Measurements from ENCODE around the gene NEURL1B.
"Not testable (repeated sequence)": the region's sequence is repeated elsewhere in the genome, so short reads cannot be mapped to it uniquely, and the experiment has no call there.

The NEURL1B gene

GRCh38 chr5:172636279-172637050 is 4.6 kb upstream of the NEURL1B start:
- no peak for DNase-seq

- no peak for DNase-seq
Observed at GRCh38 chr5:172637110-172637580, 3.9 kb upstream of the NEURL1B start.

- DNase-seq: no peak
Observed at GRCh38 chr5:172637740-172638139, 3.3 kb upstream of the NEURL1B start.

GRCh38 chr5:172638209-172638768 is 2.8 kb upstream of the NEURL1B start:
- DNase-seq: no peak

- no peak for DNase-seq
Observed at GRCh38 chr5:172640139-172640538, 924 bp upstream of the NEURL1B start.

GRCh38 chr5:172641359-172642050 is 442 bp downstream of the NEURL1B start:
- no peak for DNase-seq

- no peak for DNase-seq
Observed at GRCh38 chr5:172642051-172642409, 967 bp downstream of the NEURL1B start.

- no peak for DNase-seq
Observed at GRCh38 chr5:172642486-172642885, 1.4 kb downstream of the NEURL1B start.

GRCh38 chr5:172642926-172643871 is 2.1 kb downstream of the NEURL1B start:
- DNase-seq: no peak

- DNase-seq: no peak
Observed at GRCh38 chr5:172644266-172644665, 3.2 kb downstream of the NEURL1B start.

- no peak for DNase-seq
Observed at GRCh38 chr5:172644711-172645110, 3.6 kb downstream of the NEURL1B start.

GRCh38 chr5:172645271-172646055 is 4.4 kb downstream of the NEURL1B start:
- DNase-seq: no peak

- DNase-seq: no peak
Observed at GRCh38 chr5:172646716-172647285, 5.7 kb downstream of the NEURL1B start.

GRCh38 chr5:172647352-172648012 is 6.4 kb downstream of the NEURL1B start:
- no peak for DNase-seq

- DNase-seq: no peak
Observed at GRCh38 chr5:172648013-172648381, 6.9 kb downstream of the NEURL1B start.

GRCh38 chr5:172648755-172649154 is 7.7 kb downstream of the NEURL1B start:
- DNase-seq: no peak

- DNase-seq: not testable (repeated sequence)
Observed at GRCh38 chr5:172656496-172656895, 15.4 kb downstream of the NEURL1B start.

GRCh38 chr5:172657524-172658233 is 16.6 kb downstream of the NEURL1B start:
- DNase-seq: not testable (repeated sequence)

- DNase-seq: no peak
Observed at GRCh38 chr5:172658391-172658790, 17.3 kb downstream of the NEURL1B start.

- DNase-seq: no peak
Observed at GRCh38 chr5:172658961-172659501, 18.0 kb downstream of the NEURL1B start.
